Transverse colon (tissue), 4 donors: ENCODE data around the gene INO80C.

Experiments
- CTCF ChIP-seq, 5 experiments: fragments of 200-600 bp in 3 of 5; fragments of 450-650 bp in 2 of 5; sonication (generic) in 3 of 5; IDR thresholded peaks; 1 replicate in 2 of 5; 2 replicates in 3 of 5; pipeline ENCODE4 v1.5.1; 2016 to 2017; ENCODE audit warnings: antibody characterized with exemption in 5 of 5, inconsistent platforms in 3 of 5, mild to moderate bottlenecking in 2 of 5, moderate library complexity in 1 of 5
- EP300 ChIP-seq: sonication (generic); formaldehyde crosslinking; IDR thresholded peaks from one replicate; pipeline ENCODE4 v1.6.1; 2017; ENCODE audit warnings: antibody characterized with exemption, low read depth
- POLR2A ChIP-seq: fragments of 450-650 bp; IDR thresholded peaks from one replicate; pipeline ENCODE4 v1.6.1; 2016; ENCODE audit warnings: antibody characterized with exemption, mild to moderate bottlenecking, moderate library complexity
- POLR2AphosphoS5 ChIP-seq, 3 donors: sonication (generic); formaldehyde crosslinking; IDR thresholded peaks; one replicate each; pipeline ENCODE4 v1.6.1; 2016; ENCODE audit warnings: antibody characterized with exemption in 3 of 3

GRCh38 chr18:35528749-35529274 is 31.1 kb upstream of the INO80C start:
- TF ChIP-seq POLR2AphosphoS5 (IDR thresholded peaks at IDR 0.05): no peak
- no peak for TF ChIP-seq CTCF (IDR thresholded peaks at IDR 0.05)
- TF ChIP-seq POLR2A: no peak
- TF ChIP-seq EP300: no peak
